HepG2 (cell line): ENCODE measurements around the gene C3orf18. TPM values are rescaled to one million over a fixed set of nuclear protein-coding genes. Genes with fewer than 3 reads are reported as not detected.

Experiments
- ATAC-seq: fragments of 200-7000 bp; cut with Tn5 transposase; 3 replicates; pipeline ENCODE4 v1.9.1; 2020; ENCODE audit warnings: mild to moderate bottlenecking, moderate library complexity
- BruUV-seq: library from RNA; stranded (reverse); fragments of 400-500 nt; replicated peaks from 2 replicates; lab custom pipeline; 2021; lab: Mats Ljungman, UMichigan
- CTCF ChIA-PET: fragments of 300-600 bp; formaldehyde crosslinking; extraction: SDS; loops from one replicate; lab custom pipeline; 2021; ENCODE audit warnings: low total read pairs, inconsistent platforms, low intra/inter-chr PET ratio; lab: Yijun Ruan, JAX
- POLR2A ChIA-PET: fragments of 350-600 bp; sonication (Branson Sonifier 250); formaldehyde crosslinking; loops from one replicate; lab custom pipeline; 2020; ENCODE audit warnings: antibody characterized with exemption, inconsistent platforms; lab: Yijun Ruan, JAX
- DNase-seq: peaks from one replicate; pipeline ENCODE4 v3.0.0-alpha.2; 2015; ENCODE audit warnings: low spot score
- FAIRE-seq: peaks from 3 replicates; lab custom pipeline; 2011; peaks lifted over from hg19 to GRCh38; lab: Jason Lieb, UNC
- H2AFZ ChIP-seq: one replicate; pipeline ENCODE4 v1.6.1; 2011; ENCODE audit warnings: low read length, inconsistent platforms
- H3K27ac ChIP-seq: fragments of 300-600 bp; 3 replicates; pipeline ENCODE4 v1.8.0; 2011; ENCODE audit warnings: mixed run types, mild to moderate bottlenecking, mixed read lengths, low read length, inconsistent platforms; ENCODE audit not compliant: insufficient read depth; ENCODE audit errors: extremely low read length
- H3K27me3 ChIP-seq, 2 experiments: fragments of 200-600 bp in 1 of 2; 2 replicates in 1 of 2; 3 replicates in 1 of 2; pipeline versions ENCODE4 v1.6.0 to v1.8.0; 2011; ENCODE audit warnings: low read length in 2 of 2, mild to moderate bottlenecking in 2 of 2, moderate library complexity in 2 of 2, inconsistent platforms in 1 of 2; ENCODE audit not compliant: insufficient read depth in 2 of 2, control insufficient read depth in 1 of 2
- H3K36me3 ChIP-seq, 2 experiments: fragments of 200-600 bp in 1 of 2; replicated peaks in 1 of 2; 2 replicates in 1 of 2; 3 replicates in 1 of 2; pipeline versions ENCODE4 v1.5.1 to v1.8.0; 2011; ENCODE audit warnings: low read length in 2 of 2, inconsistent platforms in 1 of 2; ENCODE audit not compliant: insufficient read depth in 2 of 2, control insufficient read depth in 1 of 2
- H3K4me1 ChIP-seq: 2 replicates; pipeline ENCODE4 v1.5.1; 2012; ENCODE audit warnings: low read length, inconsistent platforms; ENCODE audit not compliant: insufficient read depth
- H3K4me2 ChIP-seq: 2 replicates; pipeline ENCODE4 v1.6.0; 2011; ENCODE audit warnings: low read depth, low read length, inconsistent platforms
- H3K4me3 ChIP-seq, 3 experiments: fragments of 200-600 bp in 1 of 3; sonication (generic), shearing (Covaris generic) in 1 of 3; replicated peaks in 1 of 3; 2 replicates each; pipeline ENCODE4 v1.5.1; 2011 to 2016; ENCODE audit warnings: low read length in 3 of 3, inconsistent platforms in 2 of 3, low read depth in 2 of 3, mild to moderate bottlenecking in 2 of 3, control low read depth in 1 of 3, mixed read lengths in 1 of 3; ENCODE audit not compliant: insufficient read depth in 1 of 3
- H3K79me2 ChIP-seq: one replicate; pipeline ENCODE4 v1.6.1; 2011; ENCODE audit warnings: low read length, inconsistent platforms; ENCODE audit not compliant: insufficient read depth
- H3K9ac ChIP-seq: 2 replicates; pipeline ENCODE4 v1.6.0; 2011; ENCODE audit warnings: mild to moderate bottlenecking, low read depth, low read length, inconsistent platforms; ENCODE audit not compliant: insufficient read depth
- H3K9me3 ChIP-seq: 2 replicates; pipeline ENCODE4 v1.5.1; 2012; ENCODE audit warnings: mild to moderate bottlenecking, low read length
- H4K20me1 ChIP-seq: 2 replicates; pipeline ENCODE4 v1.6.0; 2011; ENCODE audit warnings: inconsistent platforms, mild to moderate bottlenecking, low read length, moderate library complexity; ENCODE audit not compliant: insufficient read depth
- GATAD2A ChIP-seq: IDR thresholded peaks from 2 replicates; pipeline ENCODE4 v1.6.1; 2016
- KDM5A ChIP-seq: fragments of 200-600 bp; sonication (generic); IDR thresholded peaks from 2 replicates; pipeline ENCODE4 v1.7.0; 2018; ENCODE audit warnings: antibody characterized with exemption, mild to moderate bottlenecking, low read length, borderline replicate concordance
- MXD4 ChIP-seq: IDR thresholded peaks from 2 replicates; pipeline ENCODE4 v1.6.1; 2016; ENCODE audit warnings: mild to moderate bottlenecking, missing biosample characterization, missing genetic modification reagents
- NCOR1 ChIP-seq: fragments of 200-600 bp; sonication (generic); IDR thresholded peaks from 2 replicates; pipeline ENCODE4 v1.7.0; 2017; ENCODE audit warnings: antibody characterized with exemption, low read length, borderline replicate concordance
- NFKB2 ChIP-seq: sonication (generic); formaldehyde crosslinking; IDR thresholded peaks from 2 replicates; pipeline ENCODE4 v1.4.0; 2020; ENCODE audit warnings: missing genetic modification reagents, borderline replicate concordance
- NFYB ChIP-seq: sonication (generic); formaldehyde crosslinking; IDR thresholded peaks from 2 replicates; pipeline ENCODE4 v1.4.0; 2020; ENCODE audit warnings: missing genetic modification reagents
- PCBP2 ChIP-seq: fragments of 200-400 bp; formaldehyde crosslinking; optimal IDR thresholded peaks from 2 replicates; pipeline ENCODE3; 2018; ENCODE audit warnings: low read length, low read depth; ENCODE audit not compliant: poor library complexity, severe bottlenecking
- TAF15 ChIP-seq: fragments of 200-400 bp; formaldehyde crosslinking; IDR thresholded peaks from one replicate; pipeline ENCODE4 v1.6.1; 2018; ENCODE audit warnings: mild to moderate bottlenecking, low read depth, low read length; ENCODE audit not compliant: poor library complexity, severe bottlenecking
- ZFAT ChIP-seq: sonication (generic); formaldehyde crosslinking; conservative IDR thresholded peaks from 2 replicates; pipeline ENCODE4 v1.8.1; 2023; ENCODE audit warnings: missing genetic modification reagents, inconsistent platforms
- ZFP1 ChIP-seq: IDR thresholded peaks from 2 replicates; pipeline ENCODE4 v1.6.1; 2016
- ZNF251 ChIP-seq: sonication (generic); formaldehyde crosslinking; IDR thresholded peaks from 2 replicates; pipeline ENCODE4 v1.9.0; 2021; ENCODE audit warnings: mild to moderate bottlenecking, missing genetic modification reagents
- ZNF546 ChIP-seq: sonication (generic); formaldehyde crosslinking; conservative IDR thresholded peaks from 2 replicates; pipeline ENCODE4 v1.8.1; 2023; ENCODE audit warnings: mild to moderate bottlenecking, missing genetic modification reagents
- ZNF572 ChIP-seq: sonication (generic); formaldehyde crosslinking; IDR thresholded peaks from 2 replicates; pipeline ENCODE4 v1.5.1; 2020; ENCODE audit warnings: mild to moderate bottlenecking, missing genetic modification reagents
- ZNF598 ChIP-seq: sonication (generic); formaldehyde crosslinking; IDR thresholded peaks from 2 replicates; pipeline ENCODE4 v1.5.1; 2020; ENCODE audit warnings: mild to moderate bottlenecking, missing genetic modification reagents, borderline replicate concordance
- ZNF7 ChIP-seq: IDR thresholded peaks from 2 replicates; pipeline ENCODE4 v1.6.1; 2016; ENCODE audit warnings: missing biosample characterization, missing genetic modification reagents
- ZSCAN12 ChIP-seq: sonication (generic); formaldehyde crosslinking; IDR thresholded peaks from 2 replicates; pipeline ENCODE4 v1.9.0; 2021; ENCODE audit warnings: mild to moderate bottlenecking, missing genetic modification reagents
- WGBS: methylation state at CpG from one replicate; pipeline ENCODE4 v1.1.6; 2017; ENCODE audit warnings: low lambda C conversion rate; 5-methylcytosine and 5-hydroxymethylcytosine counted together
- in situ Hi-C: cut with HindIII; loops from 2 replicates; pipeline ENCODE4 v1.10.0; 2017; ENCODE audit warnings: low pct_unique_long_range_greater_than_20kb; ENCODE audit not compliant: extremely low pct_ligation_motif_present
- intact Hi-C: fragments of 100-400 bp; cut with micrococcal nuclease; formaldehyde crosslinking; loops from one replicate; pipeline ENCODE4 v1.10.0; 2022; ENCODE audit not compliant: unreplicated experiment
- polyA plus RNA-seq, 8 experiments: library from polyadenylated mRNA; depleted of rRNA in 3 of 8; stranded (reverse) in 7 of 8; unstranded in 1 of 8; fragments of >200 nt; fragmentation: Illumina TruSeq in 4 of 8; extraction: Trizol in 4 of 8; gene quantifications; 2 replicates each; pipeline versions ENCODE4 v1.2.1 to v1.2.3, GENCODE V29; 2011 to 2016; ENCODE audit warnings: low read depth in 4 of 8, missing spikeins in 1 of 8, mixed read lengths in 1 of 8; ENCODE audit not compliant: insufficient read depth in 1 of 8
- total RNA-seq, 5 experiments: library from RNA; depleted of rRNA; stranded (reverse); fragments of >200 nt; fragmentation: Illumina TruSeq; extraction: Trizol; gene quantifications; 2 replicates each; pipeline ENCODE4 v1.2.3, GENCODE V29; 2016; ENCODE audit warnings: low read depth in 1 of 5
- TF ChIP-seq, protein P1 (sequence below): sonication (generic); formaldehyde crosslinking; IDR thresholded peaks from 2 replicates; pipeline ENCODE4 v1.4.0; 2020; ENCODE audit warnings: missing genetic modification reagents, borderline replicate concordance
- TF ChIP-seq, protein P2 (sequence below): sonication (generic); formaldehyde crosslinking; IDR thresholded peaks from 2 replicates; pipeline ENCODE4 v1.4.0; 2020; ENCODE audit warnings: missing genetic modification reagents

The C3orf18 gene
- total and polyA plus RNA-seq, 2 of the 13 experiments (the other 11 are each of a cell fraction or from before 2014, with no cell fraction given), result 1.6 to 4.8 TPM

DNA sequence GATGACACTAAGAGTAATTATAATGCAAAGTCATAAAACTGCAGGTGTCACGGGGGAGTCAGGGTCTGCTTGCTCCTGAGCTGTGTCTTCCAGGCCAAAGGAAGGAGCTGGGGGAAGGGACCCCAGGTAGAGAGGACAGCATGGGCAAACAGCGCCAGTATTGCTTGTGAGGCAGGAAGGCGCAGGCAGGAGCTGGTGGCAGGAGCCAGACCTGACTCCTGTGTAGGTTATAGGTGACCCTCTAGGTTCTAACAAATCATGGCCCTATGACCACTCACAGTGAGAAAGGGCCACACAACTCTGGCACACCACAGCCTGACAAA is 42.2 kb upstream of the C3orf18 start:
- FAIRE-seq (no peak), DNase-seq (no peak), ATAC-seq (no peak)
- CTCF ChIA-PET, result interaction anchor here (8.0 kb wide), 1 partner anchor 38 kb away, joined by 182 read pairs; the partner anchor contains the start of gene HEMK1
- 0 out of 5 replicates have a peak, but pooled peaks cover 0 to 10% of the 10 kb centered on the region in 2 experiments for H3K27me3 ChIP-seq
- H3K9ac ChIP-seq, result no peak overlapping the region
- H3K4me2 ChIP-seq, result no peak overlapping the region
- no peak for TF ChIP-seq ZNF546 (CRISPR knock-in tag)
- no peak for TF ChIP-seq PCBP2
- TF ChIP-seq ZNF251 (CRISPR knock-in tag), result no peak
- no peak for TF ChIP-seq ZNF572
- no peak for TF ChIP-seq NFYB
- no peak for TF ChIP-seq ZFAT (CRISPR knock-in tag)
- TF ChIP-seq GATAD2A (CRISPR knock-in tag), result no peak
- TF ChIP-seq, protein P1, sequence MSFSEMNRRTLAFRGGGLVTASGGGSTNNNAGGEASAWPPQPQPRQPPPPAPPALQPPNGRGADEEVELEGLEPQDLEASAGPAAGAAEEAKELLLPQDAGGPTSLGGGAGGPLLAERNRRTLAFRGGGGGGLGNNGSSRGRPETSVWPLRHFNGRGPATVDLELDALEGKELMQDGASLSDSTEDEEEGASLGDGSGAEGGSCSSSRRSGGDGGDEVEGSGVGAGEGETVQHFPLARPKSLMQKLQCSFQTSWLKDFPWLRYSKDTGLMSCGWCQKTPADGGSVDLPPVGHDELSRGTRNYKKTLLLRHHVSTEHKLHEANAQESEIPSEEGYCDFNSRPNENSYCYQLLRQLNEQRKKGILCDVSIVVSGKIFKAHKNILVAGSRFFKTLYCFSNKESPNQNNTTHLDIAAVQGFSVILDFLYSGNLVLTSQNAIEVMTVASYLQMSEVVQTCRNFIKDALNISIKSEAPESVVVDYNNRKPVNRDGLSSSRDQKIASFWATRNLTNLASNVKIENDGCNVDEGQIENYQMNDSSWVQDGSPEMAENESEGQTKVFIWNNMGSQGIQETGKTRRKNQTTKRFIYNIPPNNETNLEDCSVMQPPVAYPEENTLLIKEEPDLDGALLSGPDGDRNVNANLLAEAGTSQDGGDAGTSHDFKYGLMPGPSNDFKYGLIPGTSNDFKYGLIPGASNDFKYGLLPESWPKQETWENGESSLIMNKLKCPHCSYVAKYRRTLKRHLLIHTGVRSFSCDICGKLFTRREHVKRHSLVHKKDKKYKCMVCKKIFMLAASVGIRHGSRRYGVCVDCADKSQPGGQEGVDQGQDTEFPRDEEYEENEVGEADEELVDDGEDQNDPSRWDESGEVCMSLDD (CRISPR knock-in tag), result no peak
- TF ChIP-seq ZNF7, result no peak
- TF ChIP-seq TAF15, result no peak
- no peak for TF ChIP-seq ZNF598 (CRISPR knock-in tag)
- no peak for TF ChIP-seq ZSCAN12
- TF ChIP-seq NCOR1, result no peak
- TF ChIP-seq NFKB2 (CRISPR knock-in tag), result no peak
- TF ChIP-seq ZFP1 (CRISPR knock-in tag), result no peak
- TF ChIP-seq, protein P2, sequence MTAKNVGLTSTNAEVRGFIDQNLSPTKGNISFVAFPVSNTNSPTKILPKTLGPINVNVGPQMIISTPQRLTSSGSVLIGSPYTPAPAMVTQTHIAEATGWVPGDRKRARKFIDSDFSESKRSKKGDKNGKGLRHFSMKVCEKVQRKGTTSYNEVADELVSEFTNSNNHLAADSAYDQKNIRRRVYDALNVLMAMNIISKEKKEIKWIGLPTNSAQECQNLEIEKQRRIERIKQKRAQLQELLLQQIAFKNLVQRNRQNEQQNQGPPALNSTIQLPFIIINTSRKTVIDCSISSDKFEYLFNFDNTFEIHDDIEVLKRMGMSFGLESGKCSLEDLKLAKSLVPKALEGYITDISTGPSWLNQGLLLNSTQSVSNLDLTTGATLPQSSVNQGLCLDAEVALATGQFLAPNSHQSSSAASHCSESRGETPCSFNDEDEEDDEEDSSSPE (CRISPR knock-in tag), result no peak
- TF ChIP-seq MXD4 (CRISPR knock-in tag), result no peak
- no peak for TF ChIP-seq KDM5A
- TF ChIP-seq, all 625 proteins: peak for 0
- BruUV-seq, result no TSS peak
- intact Hi-C loops, result loop anchor here (10.0 kb wide), 1 partner anchor 355 kb away; no protein-coding TSS in a partner anchor
- Histone ChIP-seq H2AFZ (no peak overlapping the region), H4K20me1 (no peaks in the 10 kb centered on the region), H3K79me2 (no peaks in the 10 kb centered on the region), H3K9me3 (no peaks in the 10 kb centered on the region), H3K4me3 (no peak overlapping the region), H3K4me1 (peaks cover 50% of the 10 kb centered on the region), H3K36me3 (peaks cover 0 to 5% of the 10 kb centered on the region in 2 experiments; a peak in 1 of 5 replicates), H3K27ac (no peak overlapping the region)
- in situ Hi-C loops, result loop anchor here (5.0 kb wide), 1 partner anchor 37 kb away; no protein-coding TSS in a partner anchor
- WGBS, result 100% methylated on average over 2 of the region's 3 CpGs
- POLR2A ChIA-PET, result interaction anchor here (0.6 to 4.5 kb wide), 4 partner anchors 8 to 40 kb away, joined by 3 to 101 read pairs (median 34); partner anchors contain the start of gene HEMK1
